ENCODE results near the gene CELF2. TPM values are rescaled to one million over a fixed set of nuclear protein-coding genes. Genes with fewer than 3 reads are reported as not detected.

CELF2 gene
- total RNA-seq, 2 donors from 2014 or later = 10.4 to 11.2 TPM

GRCh38 chr10:11135709-11136108 is 118.0 kb downstream of the CELF2 start:
- Histone ChIP-seq H3K4me3 (no peak overlapping the region), H3K27ac (no peak overlapping the region), H3K4me1 (no peaks in the 10 kb centered on the region), H3K9me3 (no peaks in the 10 kb centered on the region), H3K27me3 (no peaks in the 10 kb centered on the region), H3K36me3 (replicated peaks in 1 of 2; ENCODE audit: insufficient read depth in 1 of 2, low read depth in 2 of 2) (no peaks in the 10 kb centered on the region)
- TF ChIP-seq, protein P1, sequence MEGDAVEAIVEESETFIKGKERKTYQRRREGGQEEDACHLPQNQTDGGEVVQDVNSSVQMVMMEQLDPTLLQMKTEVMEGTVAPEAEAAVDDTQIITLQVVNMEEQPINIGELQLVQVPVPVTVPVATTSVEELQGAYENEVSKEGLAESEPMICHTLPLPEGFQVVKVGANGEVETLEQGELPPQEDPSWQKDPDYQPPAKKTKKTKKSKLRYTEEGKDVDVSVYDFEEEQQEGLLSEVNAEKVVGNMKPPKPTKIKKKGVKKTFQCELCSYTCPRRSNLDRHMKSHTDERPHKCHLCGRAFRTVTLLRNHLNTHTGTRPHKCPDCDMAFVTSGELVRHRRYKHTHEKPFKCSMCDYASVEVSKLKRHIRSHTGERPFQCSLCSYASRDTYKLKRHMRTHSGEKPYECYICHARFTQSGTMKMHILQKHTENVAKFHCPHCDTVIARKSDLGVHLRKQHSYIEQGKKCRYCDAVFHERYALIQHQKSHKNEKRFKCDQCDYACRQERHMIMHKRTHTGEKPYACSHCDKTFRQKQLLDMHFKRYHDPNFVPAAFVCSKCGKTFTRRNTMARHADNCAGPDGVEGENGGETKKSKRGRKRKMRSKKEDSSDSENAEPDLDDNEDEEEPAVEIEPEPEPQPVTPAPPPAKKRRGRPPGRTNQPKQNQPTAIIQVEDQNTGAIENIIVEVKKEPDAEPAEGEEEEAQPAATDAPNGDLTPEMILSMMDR (IDR thresholded peaks at IDR 0.05) = no peak
- TF ChIP-seq POLR2A (IDR thresholded peaks at IDR 0.05) = no peak
- intact Hi-C loops (cut with DNase I) = no loop called here
- ATAC-seq = no peak
- no peak for DNase-seq
- 74 to 80% methylated on average over 2 of the region's 2 CpGs for WGBS, 2 donors

- ATAC-seq = no peak
Measured at GRCh38 chr10:11138314-11139033, 120.8 kb downstream of the CELF2 start.

DNA sequence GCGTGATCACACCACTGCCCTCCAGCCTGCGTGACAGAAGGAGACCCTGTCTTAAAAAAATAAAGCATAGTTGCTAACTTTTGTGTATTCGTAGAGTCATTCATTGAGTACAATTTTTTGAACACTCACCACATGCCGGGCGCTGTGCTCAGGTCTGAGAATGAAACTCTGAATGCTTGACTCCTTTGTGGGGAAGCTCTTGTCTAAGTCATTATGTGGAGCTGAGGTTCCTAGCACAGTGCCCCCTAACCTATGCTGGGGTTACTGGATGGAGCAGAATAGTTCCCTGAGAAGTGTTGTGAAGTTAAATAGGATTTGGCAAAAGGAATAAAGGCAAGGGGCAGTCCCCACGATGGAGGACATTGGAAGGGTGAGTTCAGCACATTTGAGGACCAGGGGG is 123.3 kb downstream of the CELF2 start:
- Histone ChIP-seq H3K4me3 (no peak overlapping the region), H3K4me1 (peaks cover 8% of the 10 kb centered on the region), H3K27ac (no peak overlapping the region), H3K36me3 (replicated peaks in 1 of 2; ENCODE audit: insufficient read depth in 1 of 2, low read depth in 2 of 2) (no peaks in the 10 kb centered on the region), H3K27me3 (no peaks in the 10 kb centered on the region), H3K9me3 (no peaks in the 10 kb centered on the region)
- WGBS, 2 donors = 84 to 91% methylated on average over 6 of the region's 6 CpGs
- no peak for TF ChIP-seq POLR2A (IDR thresholded peaks at IDR 0.05)
- TF ChIP-seq, protein P1 (IDR thresholded peaks at IDR 0.05) = no peak
- intact Hi-C loops (cut with DNase I) = no loop called here
- DNase-seq (no peak), ATAC-seq (no peak)

More at GRCh38 chr10:11138314-11139033, 120.8 kb downstream of the CELF2 start:
- no peak for TF ChIP-seq POLR2A (IDR thresholded peaks at IDR 0.05)
- TF ChIP-seq, protein P1 (IDR thresholded peaks at IDR 0.05) = no peak
- Histone ChIP-seq H3K36me3 (replicated peaks in 1 of 2; ENCODE audit: insufficient read depth in 1 of 2, low read depth in 2 of 2) (no peaks in the 10 kb centered on the region), H3K4me1 (peaks cover 8% of the 10 kb centered on the region), H3K9me3 (no peaks in the 10 kb centered on the region), H3K27ac (no peak overlapping the region), H3K27me3 (no peaks in the 10 kb centered on the region), H3K4me3 (no peak overlapping the region)
- intact Hi-C loops (cut with DNase I) = no loop called here
- WGBS, 2 donors = 56 to 58% methylated on average over 9 of the region's 9 CpGs
- DNase-seq = no peak

DNA sequence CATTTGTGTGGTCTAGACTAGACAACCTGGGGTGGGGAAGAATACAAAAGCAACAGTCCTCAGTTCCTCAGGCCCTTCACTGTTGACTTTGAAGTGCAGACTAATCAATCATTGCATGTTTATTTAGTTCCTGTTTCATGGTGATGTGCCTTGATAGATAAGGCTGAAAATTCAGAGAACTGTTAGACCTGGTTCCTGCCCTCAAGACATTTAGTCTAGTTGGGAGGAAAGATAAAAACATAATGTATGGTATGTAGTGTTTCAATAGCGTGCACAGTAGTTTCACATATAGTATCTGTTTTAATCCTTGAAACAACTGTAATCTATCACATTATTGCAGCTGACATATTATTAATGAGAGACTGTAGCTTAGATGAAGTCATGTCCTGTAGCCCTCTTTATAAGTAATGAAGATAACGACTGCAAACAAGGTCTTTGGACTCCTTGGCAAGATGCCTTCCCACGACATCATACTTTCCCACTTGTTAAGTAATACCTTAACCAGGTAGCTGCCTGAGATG is 124.0 kb downstream of the CELF2 start:
- Histone ChIP-seq H3K27ac (no peak overlapping the region), H3K4me3 (no peak overlapping the region), H3K4me1 (peaks cover 8% of the 10 kb centered on the region), H3K27me3 (no peaks in the 10 kb centered on the region), H3K9me3 (no peaks in the 10 kb centered on the region), H3K36me3 (replicated peaks in 1 of 2; ENCODE audit: insufficient read depth in 1 of 2, low read depth in 2 of 2) (no peaks in the 10 kb centered on the region)
- 10 to 17% methylated on average over 3 of the region's 3 CpGs for WGBS, 2 donors
- DNase-seq = peak; percentile 64 to 87 (median 74)
- intact Hi-C loops (cut with DNase I) = no loop called here
- peak; percentile 90 for ATAC-seq
- TF ChIP-seq, protein P1 (IDR thresholded peaks at IDR 0.05) = no peak
- no peak for TF ChIP-seq POLR2A (IDR thresholded peaks at IDR 0.05)

- DNase-seq = no peak
- no peak for ATAC-seq
- no peaks in the 10 kb centered on the region for H3K27me3 ChIP-seq
Measured at GRCh38 chr10:11142777-11143176, 125.1 kb downstream of the CELF2 start.

More at GRCh38 chr10:11142777-11143176, 125.1 kb downstream of the CELF2 start:
- Histone ChIP-seq H3K36me3 (replicated peaks in 1 of 2; ENCODE audit: insufficient read depth in 1 of 2, low read depth in 2 of 2) (no peaks in the 10 kb centered on the region), H3K9me3 (no peaks in the 10 kb centered on the region), H3K4me1 (peaks cover 8% of the 10 kb centered on the region), H3K27ac (no peak overlapping the region), H3K4me3 (no peak overlapping the region)
- intact Hi-C loops (cut with DNase I) = no loop called here
- 74 to 75% methylated on average over 8 of the region's 8 CpGs for WGBS, 2 donors
- TF ChIP-seq, protein P1 (IDR thresholded peaks at IDR 0.05) = no peak
- TF ChIP-seq POLR2A (IDR thresholded peaks at IDR 0.05) = no peak

All from body of pancreas (tissue), 4 donors.